K562 (cell line): ENCODE results near the gene CDCA7. TPM values are rescaled to one million over a fixed set of nuclear protein-coding genes. Genes with fewer than 3 reads are reported as not detected.

Experiments used
- ATAC-seq: fragments of 200-7000 bp; cut with Tn5 transposase; 3 replicates; pipeline ENCODE4 v1.9.1; 2020; ENCODE audit warnings: moderate library complexity
- BruUV-seq: library from RNA; stranded (reverse); fragments of 400-500 nt; replicated peaks from 2 replicates; lab custom pipeline; 2021; lab: Mats Ljungman, UMichigan
- CTCF ChIA-PET: fragments of 300-600 bp; formaldehyde crosslinking; extraction: SDS; loops from one replicate; lab custom pipeline; 2021; ENCODE audit warnings: low intra/inter-chr PET ratio; lab: Yijun Ruan, JAX
- POLR2A ChIA-PET: fragments of 300-600, 350-650 bp; sonication (Branson Sonifier 250); formaldehyde crosslinking; extraction: SDS; loops from one replicate; lab custom pipeline; 2021; ENCODE audit warnings: antibody characterized with exemption, inconsistent platforms; lab: Yijun Ruan, JAX
- DNase-seq, 4 experiments: peaks; one replicate each; pipeline versions ENCODE4 v3.0.0 to v3.0.0-alpha.2; 2011 to 2018; ENCODE audit warnings: low spot score in 3 of 4, mixed read lengths in 3 of 4; ENCODE audit errors: extremely low read depth in 1 of 4
- FAIRE-seq: peaks from 2 replicates; lab custom pipeline; 2011; peaks lifted over from hg19 to GRCh38; lab: Jason Lieb, UNC
- H2AFZ ChIP-seq: 2 replicates; pipeline ENCODE4 v1.6.0; 2011; ENCODE audit warnings: low read depth, low read length, control low read depth, inconsistent platforms
- H3K27ac ChIP-seq: fragments of 200-600 bp; 3 replicates; pipeline ENCODE4 v1.8.0; 2011; ENCODE audit warnings: low read depth, mild to moderate bottlenecking, control low read depth, inconsistent platforms, low read length, moderate library complexity, mixed read lengths; ENCODE audit errors: extremely low read depth
- H3K27me3 ChIP-seq, 2 experiments: fragments of 300-600 bp in 1 of 2; 2 replicates in 1 of 2; 3 replicates in 1 of 2; pipeline versions ENCODE4 v1.6.0 to v1.8.0; 2011; ENCODE audit warnings: inconsistent platforms in 2 of 2, low read length in 2 of 2, mild to moderate bottlenecking in 1 of 2, mixed read lengths in 1 of 2, moderate library complexity in 1 of 2; ENCODE audit not compliant: control insufficient read depth in 2 of 2, insufficient read depth in 2 of 2
- H3K36me3 ChIP-seq: fragments of 300-600 bp; 3 replicates; pipeline ENCODE4 v1.8.0; 2011; ENCODE audit warnings: mild to moderate bottlenecking, low read length, inconsistent platforms; ENCODE audit not compliant: control insufficient read depth, insufficient read depth
- H3K4me1 ChIP-seq, 2 experiments: fragments of 200-600 bp in 1 of 2; replicated peaks in 1 of 2; 2 replicates in 1 of 2; 3 replicates in 1 of 2; pipeline versions ENCODE4 v1.5.1 to v1.8.0; 2011; ENCODE audit warnings: inconsistent platforms in 2 of 2, low read length in 2 of 2, mild to moderate bottlenecking in 1 of 2, mixed read lengths in 1 of 2, moderate library complexity in 1 of 2; ENCODE audit not compliant: control insufficient read depth in 2 of 2, insufficient read depth in 2 of 2
- H3K4me2 ChIP-seq: 2 replicates; pipeline ENCODE4 v1.6.1; 2011; ENCODE audit warnings: low read length, control low read depth, inconsistent platforms, mixed read lengths; ENCODE audit not compliant: insufficient read depth
- H3K4me3 ChIP-seq: fragments of 200-600 bp; sonication (generic), shearing (Covaris generic); 2 replicates; pipeline ENCODE4 v1.5.1; 2016; ENCODE audit warnings: control low read depth, inconsistent platforms
- H3K79me2 ChIP-seq: fragments of 200-600 bp; 3 replicates; pipeline ENCODE4 v1.8.0; 2011; ENCODE audit warnings: low read length, inconsistent platforms; ENCODE audit not compliant: control insufficient read depth, insufficient read depth
- H3K9ac ChIP-seq, 2 experiments: 2 replicates each; pipeline versions ENCODE4 v1.6.0 to v1.6.1; 2011; ENCODE audit warnings: low read depth in 2 of 2, low read length in 2 of 2, control low read depth in 1 of 2, inconsistent platforms in 1 of 2, mild to moderate bottlenecking in 1 of 2, mixed read lengths in 1 of 2; ENCODE audit not compliant: insufficient read depth in 1 of 2
- H3K9me1 ChIP-seq: one replicate; pipeline ENCODE4 v1.6.0; 2011; ENCODE audit warnings: inconsistent platforms, mild to moderate bottlenecking, low read length, moderate library complexity; ENCODE audit not compliant: control insufficient read depth, insufficient read depth
- H3K9me3 ChIP-seq: replicated peaks from 2 replicates; pipeline ENCODE4 v1.5.1; 2011; ENCODE audit warnings: low read depth, low read length, inconsistent platforms; ENCODE audit not compliant: control insufficient read depth, insufficient read depth
- H4K20me1 ChIP-seq: replicated peaks from 2 replicates; pipeline ENCODE4 v1.6.1; 2011; ENCODE audit warnings: low read length, inconsistent platforms, mixed read lengths; ENCODE audit not compliant: control insufficient read depth, insufficient read depth
- FOSL1 ChIP-seq: fragments of 200-800 bp; sonication (Bioruptor generic); conservative IDR thresholded peaks from 2 replicates; pipeline ENCODE4 v1.6.1; 2016; ENCODE audit warnings: missing genetic modification characterization, missing compliant biosample characterization
- FOXM1 ChIP-seq, 2 experiments: fragments of 450-650 bp in 1 of 2; sonication (generic) in 1 of 2; formaldehyde crosslinking in 1 of 2; IDR thresholded peaks; 2 replicates each; pipeline versions ENCODE4 v1.6.1 to v1.9.0; 2017 to 2022; ENCODE audit warnings: low read depth in 2 of 2, mild to moderate bottlenecking in 2 of 2, missing genetic modification reagents in 1 of 2, moderate library complexity in 1 of 2
- ILF3 ChIP-seq: fragments of 450-650 bp; IDR thresholded peaks from 2 replicates; pipeline ENCODE4 v1.6.1; 2018; ENCODE audit warnings: antibody characterized with exemption, mild to moderate bottlenecking, moderate library complexity, borderline replicate concordance
- NCOA2 ChIP-seq, 2 experiments: fragments of 450-650 bp; IDR thresholded peaks; 2 replicates each; pipeline ENCODE4 v1.6.1; 2018; ENCODE audit warnings: mild to moderate bottlenecking in 2 of 2, moderate library complexity in 1 of 2; ENCODE audit not compliant: partially characterized antibody in 2 of 2
- NCOA6 ChIP-seq: fragments of 450-650 bp; IDR thresholded peaks from 2 replicates; pipeline ENCODE4 v1.6.1; 2017; ENCODE audit warnings: mild to moderate bottlenecking
- NRF1 ChIP-seq, 2 experiments: fragments of 450-650 bp; IDR thresholded peaks in 1 of 2; conservative IDR thresholded peaks in 1 of 2; 2 replicates each; pipeline ENCODE4 v1.6.1; 2014; ENCODE audit warnings: mild to moderate bottlenecking in 2 of 2
- SIN3A ChIP-seq, 2 experiments: fragments of 150-350 bp in 1 of 2; IDR thresholded peaks; 2 replicates each; pipeline ENCODE4 v1.6.1; 2011 to 2016; ENCODE audit warnings: borderline replicate concordance in 2 of 2, low read depth in 2 of 2, low read length in 2 of 2, mild to moderate bottlenecking in 2 of 2, moderate library complexity in 2 of 2; ENCODE audit not compliant: control insufficient read depth in 1 of 2
- SRSF7 ChIP-seq: fragments of 200-400 bp; formaldehyde crosslinking; optimal IDR thresholded peaks from 2 replicates; pipeline ENCODE3; 2017; ENCODE audit warnings: mild to moderate bottlenecking, low read depth, low read length
- TAF1 ChIP-seq: IDR thresholded peaks from 2 replicates; pipeline ENCODE4 v1.6.1; 2011; ENCODE audit warnings: mild to moderate bottlenecking, low read length, moderate library complexity; ENCODE audit not compliant: insufficient read depth, control insufficient read depth, severe bottlenecking; ENCODE audit errors: extremely low read depth
- ZBTB11 ChIP-seq, 3 experiments: fragments of 200-800 bp in 1 of 3; fragments of 250-450 bp in 1 of 3; fragments of 450-650 bp in 1 of 3; sonication (Bioruptor Pico) in 1 of 3; sonication (Bioruptor generic) in 1 of 3; formaldehyde crosslinking in 1 of 3; IDR thresholded peaks; 2 replicates each; pipeline versions ENCODE4 v1.6.1 to v1.8.0; 2016 to 2022; ENCODE audit warnings: mild to moderate bottlenecking in 2 of 3, missing genetic modification characterization in 2 of 3, missing compliant biosample characterization in 1 of 3, moderate library complexity in 1 of 3
- ZNF143 ChIP-seq: sonication (generic); formaldehyde crosslinking; IDR thresholded peaks from 2 replicates; pipeline ENCODE4 v1.9.0; 2022; ENCODE audit warnings: mild to moderate bottlenecking, missing genetic modification reagents
- ZNF197 ChIP-seq: fragments of 200-800 bp; sonication (Bioruptor generic); IDR thresholded peaks from 2 replicates; pipeline ENCODE4 v1.6.1; 2016; ENCODE audit warnings: low read depth, missing genetic modification characterization, missing compliant biosample characterization
- ZNF764 ChIP-seq: fragments of 250-450 bp; sonication (Bioruptor Pico); IDR thresholded peaks from 2 replicates; pipeline ENCODE4 v1.4.0; 2020; ENCODE audit warnings: low read depth, mild to moderate bottlenecking, moderate library complexity
- WGBS: fragments of 100-300 bp; shearing (Covaris generic); methylation state at CpG from one replicate; pipeline ENCODE4 v1.1.6; 2016; ENCODE audit warnings: low coverage, mixed read lengths; ENCODE audit not compliant: insufficient coverage; ENCODE audit errors: missing lambda C conversion rate; 5-methylcytosine and 5-hydroxymethylcytosine counted together
- in situ Hi-C: fragments of 300-500 bp; cut with MboI; formaldehyde crosslinking; loops from 4 replicates; pipeline ENCODE4 v1.15.0; 2018; ENCODE audit warnings: inconsistent platforms, mixed read lengths
- intact Hi-C: fragments of 100-400 bp; cut with micrococcal nuclease; formaldehyde crosslinking; loops from 2 replicates; pipeline ENCODE4 v1.14.2; 2022
- polyA plus RNA-seq, 8 experiments: library from polyadenylated mRNA; depleted of rRNA in 4 of 8; stranded (reverse) in 5 of 8; unstranded in 3 of 8; fragments of >200 nt; fragmentation: Nextera tagmentation in 2 of 8; fragmentation: Illumina TruSeq in 1 of 8; extraction: Ambion mirVana in 2 of 8; extraction: Trizol in 1 of 8; gene quantifications; 2 replicates each; pipeline versions ENCODE4 v1.2.1 to v1.2.3, GENCODE V29; 2011 to 2014; ENCODE audit warnings: inconsistent platforms in 1 of 8, missing spikeins in 1 of 8
- total RNA-seq, 7 experiments: library from RNA; depleted of rRNA in 6 of 7; stranded (reverse); fragments of >200 nt in 6 of 7; fragmentation: Illumina TruSeq in 2 of 7; extraction: Trizol in 2 of 7; gene quantifications; 2 replicates each; pipeline versions ENCODE4 v1.2.1 to v1.2.3, GENCODE V29; 2011 to 2021; ENCODE audit warnings: low replicate concordance in 1 of 7

Gene CDCA7
- total and polyA plus RNA-seq, 9 of the 15 experiments (the other 6 are each of a cell fraction or from before 2014, with no cell fraction given): 28.5 to 122 (median 51.0) TPM

- no peak for TF ChIP-seq ZNF197
- no peak for TF ChIP-seq ZBTB11 (CRISPR knock-in tag; IDR thresholded peaks at IDR 0.05)
- no peak for TF ChIP-seq FOSL1 (tag)
- TF ChIP-seq, all 486 proteins: peak for 0
These were observed 31.5 kb downstream of the CDCA7 start (continued) for GRCh38 chr2:173386021-173386737.

- Histone ChIP-seq H3K27me3 (peaks cover 9 to 21% of the 10 kb centered on the region in 2 experiments), H3K9me3 (no peaks in the 10 kb centered on the region), H3K79me2 (no peaks in the 10 kb centered on the region), H4K20me1 (no peaks in the 10 kb centered on the region), H3K9ac (no peak overlapping the region), H3K4me2 (no peak overlapping the region), H2AFZ (no peak overlapping the region), H3K36me3 (no peaks in the 10 kb centered on the region), H3K9me1 (no peaks in the 10 kb centered on the region), H3K27ac (no peak overlapping the region), H3K4me3 (no peak overlapping the region), H3K4me1 (no peaks in the 10 kb centered on the region; a peak in 1 of 5 replicates)
- TF ChIP-seq ILF3 (no peak), TAF1 (no peak), SIN3A (IDR thresholded peaks at IDR 0.05; ENCODE audit: borderline replicate concordance in 2 of 2, control insufficient read depth in 1 of 2, low read depth in 2 of 2, low read length in 2 of 2) (no peak), NCOA2 (IDR thresholded peaks at IDR 0.05; ENCODE audit: partially characterized antibody in 2 of 2) (no peak), NRF1 (conservative IDR thresholded peaks at IDR 0.05 in 1 of 2, IDR thresholded peaks at IDR 0.05 in 1 of 2) (no peak), SRSF7 (no peak), NCOA6 (no peak), ZNF143 (CRISPR knock-in tag) (no peak), ZNF764 (CRISPR knock-in tag) (no peak), FOXM1 (IDR thresholded peaks at IDR 0.05; ENCODE audit: low read depth) (no peak), FOXM1 (CRISPR knock-in tag; IDR thresholded peaks at IDR 0.05; ENCODE audit: low read depth) (no peak)
- intact Hi-C loops: no loop called here
- BruUV-seq: no TSS peak
- 44% methylated on average over 10 of the region's 10 CpGs for WGBS
- no peak for ATAC-seq
- in situ Hi-C loops: no loop called here
- DNase-seq: no peak
- FAIRE-seq: no peak
- POLR2A ChIA-PET: interaction anchor here (0.6 to 0.8 kb wide), 2 partner anchors 21 to 567 kb away, joined by 3 read pairs; no protein-coding TSS in a partner anchor
- CTCF ChIA-PET: interaction anchor here (0.7 kb wide), 1 partner anchor 964 kb away, joined by 6 read pairs; no protein-coding TSS in a partner anchor
These were observed 32.0 kb downstream of the CDCA7 start for GRCh38 chr2:173386738-173387065.
